H4 (cell line): ENCODE data around the gene SORCS2. TPM values are rescaled to one million over a fixed set of nuclear protein-coding genes. Genes with fewer than 3 reads are reported as not detected.

Source experiments
- DNase-seq: peaks from one replicate; pipeline ENCODE4 v3.0.0-alpha.2; 2015; ENCODE audit warnings: low spot score
- total RNA-seq: library from RNA; depleted of rRNA; stranded (reverse); fragments of >200 nt; shearing (Covaris generic); gene quantifications from 2 replicates; pipeline ENCODE4 v1.2.3, GENCODE V29; 2014

Gene SORCS2
- total RNA-seq, 1 experiment from 2014 or later: 0.02 TPM

- DNase-seq: no peak
Observed at GRCh38 chr4:7371210-7371941, 179.0 kb downstream of the SORCS2 start.

- DNase-seq: no peak
Observed at GRCh38 chr4:7372673-7373072, 180.3 kb downstream of the SORCS2 start.

GRCh38 chr4:7374571-7374970 lies 182.2 kb downstream of the SORCS2 start:
- no peak for DNase-seq

- DNase-seq: no peak
Observed at GRCh38 chr4:7375427-7375826, 183.1 kb downstream of the SORCS2 start.

- no peak for DNase-seq
Observed at GRCh38 chr4:7377223-7377865, 185.0 kb downstream of the SORCS2 start.

GRCh38 chr4:7379186-7379585 lies 186.8 kb downstream of the SORCS2 start:
- DNase-seq: no peak

GRCh38 chr4:7379719-7380118 lies 187.4 kb downstream of the SORCS2 start:
- DNase-seq: no peak

GRCh38 chr4:7381221-7381889 lies 189.0 kb downstream of the SORCS2 start:
- no peak for DNase-seq

GRCh38 chr4:7381890-7382633 lies 189.7 kb downstream of the SORCS2 start:
- no peak for DNase-seq

GRCh38 chr4:7382634-7383014 lies 190.3 kb downstream of the SORCS2 start:
- no peak for DNase-seq

GRCh38 chr4:7383266-7383665 lies 190.9 kb downstream of the SORCS2 start:
- DNase-seq: no peak

- DNase-seq: no peak
Observed at GRCh38 chr4:7384003-7384928, 191.9 kb downstream of the SORCS2 start.

- DNase-seq: no peak
Observed at GRCh38 chr4:7384929-7385890, 192.9 kb downstream of the SORCS2 start.

- DNase-seq: no peak
Observed at GRCh38 chr4:7387925-7388324, 195.6 kb downstream of the SORCS2 start.

GRCh38 chr4:7388627-7389026 lies 196.3 kb downstream of the SORCS2 start:
- no peak for DNase-seq

- no peak for DNase-seq
Observed at GRCh38 chr4:7389101-7389701, 196.9 kb downstream of the SORCS2 start.

GRCh38 chr4:7389719-7390118 lies 197.4 kb downstream of the SORCS2 start:
- no peak for DNase-seq

GRCh38 chr4:7390336-7390735 lies 198.0 kb downstream of the SORCS2 start:
- DNase-seq: no peak

- DNase-seq: no peak
Observed at GRCh38 chr4:7390906-7391636, 198.7 kb downstream of the SORCS2 start.
